Femur (tissue), 1 donor: Measurements from ENCODE around the gene SEMA5A.
"Not testable (repeated sequence)": the region's sequence is repeated elsewhere in the genome, so short reads cannot be mapped to it uniquely, and the experiment has no call there.

ENCODE experiments used
- DNase-seq: peaks from one replicate; pipeline ENCODE4 v3.0.0-alpha.2; 2017

Gene SEMA5A

GRCh38 chr5:9390113-9390512 lies 155.8 kb downstream of the SEMA5A start:
- no peak for DNase-seq

DNA sequence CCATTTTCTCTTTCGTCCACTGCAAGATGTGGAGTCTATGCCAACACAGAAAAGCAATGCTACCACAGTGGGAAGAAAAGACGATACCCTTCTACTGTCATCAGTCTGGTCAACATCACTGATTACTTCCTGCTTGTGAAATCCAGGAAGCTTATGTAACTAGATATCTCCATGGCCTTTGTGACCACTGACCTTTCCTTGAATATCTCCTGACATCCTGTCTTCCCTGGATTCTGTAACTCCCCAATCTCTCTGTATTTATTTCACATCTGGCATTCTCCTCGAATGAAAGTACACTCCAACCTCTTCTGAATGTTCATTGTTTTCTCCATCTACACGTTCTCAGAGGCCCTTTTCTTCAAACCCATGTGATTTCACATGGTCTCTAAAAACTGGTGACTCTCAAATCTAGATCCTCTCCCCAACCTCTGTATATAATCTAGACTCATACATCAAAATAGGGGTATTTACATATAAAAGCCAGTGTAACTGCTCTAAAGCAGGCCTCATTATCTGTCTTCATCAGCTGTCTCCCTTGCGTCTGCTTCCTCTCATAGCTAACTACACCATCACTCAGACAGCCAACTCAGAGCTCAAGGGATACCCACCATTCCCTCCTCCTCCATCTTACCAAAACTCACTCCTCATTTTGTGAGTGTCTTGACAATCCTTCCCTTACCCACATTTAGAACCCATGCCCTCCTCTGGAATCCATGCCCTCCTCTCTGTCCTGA lies 156.8 kb downstream of the SEMA5A start:
- no peak for DNase-seq

- DNase-seq, result no peak
Observed at GRCh38 chr5:9387879-9388278, 158.0 kb downstream of the SEMA5A start.

GRCh38 chr5:9386945-9387344 lies 158.9 kb downstream of the SEMA5A start:
- DNase-seq, result no peak

DNA sequence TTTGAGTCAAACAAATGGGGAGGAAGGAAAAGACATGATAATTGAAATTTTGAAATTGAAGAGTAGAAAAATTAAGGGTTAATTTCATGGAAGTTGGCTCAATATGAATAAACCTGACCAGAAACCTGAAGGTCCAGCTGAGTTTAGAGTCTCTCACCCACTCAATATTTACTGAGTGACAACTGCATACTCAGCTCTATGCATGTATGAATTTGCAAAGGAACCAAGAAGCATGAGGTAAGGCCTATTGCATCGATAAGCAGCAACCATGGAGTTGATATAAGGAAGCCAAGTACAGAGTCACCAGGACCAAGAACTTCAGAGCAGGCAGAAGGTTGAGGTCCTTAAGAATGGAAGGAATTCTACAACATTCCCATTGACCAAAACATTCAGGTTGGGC lies 163.4 kb downstream of the SEMA5A start:
- no peak for DNase-seq

DNA sequence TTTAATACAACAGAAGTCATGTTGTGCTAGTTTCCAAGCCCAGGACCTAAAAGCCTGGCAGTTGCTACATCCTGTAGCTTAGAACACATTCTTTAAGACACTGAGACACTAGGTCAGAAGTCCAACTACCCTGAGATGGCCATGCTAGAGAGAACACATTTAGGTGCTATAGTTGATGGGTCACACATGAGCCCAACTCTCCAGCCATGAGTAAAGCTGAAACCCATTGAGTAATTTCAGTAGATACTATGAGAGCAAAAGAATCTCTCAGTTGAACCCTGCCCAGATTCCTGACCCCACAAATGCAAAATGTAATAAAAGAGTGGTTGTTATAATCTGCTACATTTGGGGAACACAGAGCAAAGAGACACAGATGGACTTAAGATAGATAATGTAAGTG lies 164.4 kb downstream of the SEMA5A start:
- DNase-seq, result no peak

DNA sequence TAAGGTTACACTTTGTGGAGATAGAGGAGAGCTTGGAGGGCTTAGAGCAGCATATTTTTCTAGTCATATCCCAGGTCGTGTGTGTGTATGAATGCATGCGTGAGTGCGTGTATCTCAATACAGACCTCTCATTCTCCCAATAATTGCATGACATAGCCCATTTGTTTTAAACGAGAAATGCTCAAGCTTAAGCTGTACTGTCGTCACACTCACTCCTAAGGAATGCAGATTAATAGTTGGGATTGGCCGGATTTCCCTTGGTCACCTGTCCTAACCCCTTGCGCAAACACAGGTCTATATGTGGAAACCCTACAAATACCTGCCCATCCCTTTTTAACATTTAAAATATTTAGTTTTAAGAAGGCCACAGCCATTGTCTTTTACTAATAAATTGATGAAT lies 165.8 kb downstream of the SEMA5A start:
- DNase-seq, result no peak

GRCh38 chr5:9376363-9377117 lies 169.3 kb downstream of the SEMA5A start:
- no peak for DNase-seq

DNA sequence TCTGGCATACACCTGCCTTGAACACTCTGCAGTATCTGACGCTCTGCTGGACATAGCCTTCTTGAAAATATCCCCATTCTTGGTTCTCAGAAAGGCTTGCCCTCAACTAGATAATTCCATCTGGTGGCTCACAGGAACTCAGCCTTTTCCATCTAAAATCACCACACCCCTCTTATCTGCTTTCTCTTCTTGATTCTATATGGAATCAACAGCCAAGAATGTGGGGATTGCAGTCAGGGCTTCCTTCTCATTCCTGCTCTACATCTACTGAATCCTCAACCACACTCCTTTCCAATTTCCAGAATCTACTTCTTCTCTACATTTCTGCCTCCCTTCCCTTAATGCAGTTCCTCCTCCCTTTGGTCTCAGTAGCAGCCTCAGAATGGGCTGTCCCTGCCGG lies 170.1 kb downstream of the SEMA5A start:
- no peak for DNase-seq

- no peak for DNase-seq
Observed at GRCh38 chr5:9374025-9374424, 171.8 kb downstream of the SEMA5A start.

DNA sequence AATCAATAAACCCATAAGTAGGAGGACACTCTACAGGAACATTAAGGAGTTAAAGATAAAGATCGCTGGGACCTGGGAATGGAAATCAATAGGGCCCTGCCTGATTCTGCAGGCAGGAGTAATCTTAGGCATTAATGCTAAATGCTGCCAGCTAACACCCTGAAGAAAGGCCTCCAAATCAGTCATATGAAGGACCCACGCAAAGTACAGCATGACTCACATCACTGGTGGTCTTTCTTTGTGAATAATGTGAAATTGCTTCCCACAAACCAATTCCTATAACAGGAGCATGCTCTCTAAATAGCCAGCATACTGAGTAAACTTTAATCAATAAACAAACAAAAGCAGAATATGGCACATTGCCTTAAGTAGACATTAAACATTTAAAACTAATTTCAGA lies 172.3 kb downstream of the SEMA5A start:
- no peak for DNase-seq

DNA sequence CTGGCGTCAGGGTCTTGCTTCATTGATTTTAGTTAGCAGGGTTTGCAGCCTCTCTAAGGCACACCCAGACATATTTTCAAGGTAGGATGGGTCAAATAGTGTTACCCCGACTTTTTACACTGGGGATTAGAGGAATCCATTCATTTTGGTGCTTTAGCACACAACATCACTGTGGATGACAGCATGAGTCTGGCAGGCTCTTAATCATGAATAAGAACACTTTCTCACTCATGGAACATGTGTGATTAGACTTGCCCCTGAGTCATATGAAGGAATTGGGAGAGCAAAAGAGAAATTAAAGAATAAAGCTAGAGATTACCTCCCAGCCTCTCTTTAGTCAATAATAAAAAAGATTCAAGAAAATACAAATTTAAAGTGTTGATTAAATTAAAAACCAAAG lies 175.6 kb downstream of the SEMA5A start:
- DNase-seq, result no peak

- DNase-seq, result no peak
Observed at GRCh38 chr5:9365512-9365911, 180.4 kb downstream of the SEMA5A start.

DNA sequence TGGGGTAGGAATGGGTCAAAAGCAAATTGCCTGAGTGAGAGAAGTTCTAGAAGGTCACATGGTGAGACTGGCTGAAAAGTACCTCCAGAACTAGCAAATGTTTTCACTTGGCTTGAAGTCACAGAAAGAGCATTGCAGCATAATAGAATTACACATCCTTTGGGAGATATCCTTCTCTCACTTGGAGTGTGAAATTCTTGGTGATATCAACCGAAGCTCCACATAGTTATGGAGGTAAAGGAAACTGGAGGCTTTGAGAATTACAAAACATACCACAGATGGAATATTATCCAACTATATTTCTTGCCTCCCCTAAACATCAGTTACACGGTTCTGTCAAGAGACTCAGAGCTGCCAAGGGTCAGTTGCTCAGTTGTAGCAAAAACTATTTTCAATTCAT lies 182.4 kb downstream of the SEMA5A start:
- DNase-seq, result no peak

GRCh38 chr5:9363026-9363425 lies 182.8 kb downstream of the SEMA5A start:
- DNase-seq, result no peak

DNA sequence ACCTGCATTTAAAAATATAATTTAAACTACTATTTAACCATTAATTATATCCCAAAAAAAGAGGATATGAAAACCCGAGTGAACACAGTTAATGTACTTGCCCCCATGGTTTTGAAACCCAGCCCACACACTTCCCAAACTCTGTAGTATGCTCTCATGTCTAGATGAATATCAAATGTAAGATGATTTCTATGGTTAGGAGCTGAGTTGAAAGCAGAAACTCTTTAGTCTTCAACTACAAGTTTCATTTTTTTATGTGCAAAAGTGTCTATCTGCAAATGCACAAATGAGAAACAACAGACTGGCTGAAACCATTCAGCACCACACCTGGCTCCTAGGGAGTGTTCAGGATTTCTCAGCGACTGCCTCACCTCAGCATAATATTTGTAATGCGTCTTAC lies 183.3 kb downstream of the SEMA5A start:
- DNase-seq, result no peak

GRCh38 chr5:9361835-9362234 lies 184.0 kb downstream of the SEMA5A start:
- no peak for DNase-seq

DNA sequence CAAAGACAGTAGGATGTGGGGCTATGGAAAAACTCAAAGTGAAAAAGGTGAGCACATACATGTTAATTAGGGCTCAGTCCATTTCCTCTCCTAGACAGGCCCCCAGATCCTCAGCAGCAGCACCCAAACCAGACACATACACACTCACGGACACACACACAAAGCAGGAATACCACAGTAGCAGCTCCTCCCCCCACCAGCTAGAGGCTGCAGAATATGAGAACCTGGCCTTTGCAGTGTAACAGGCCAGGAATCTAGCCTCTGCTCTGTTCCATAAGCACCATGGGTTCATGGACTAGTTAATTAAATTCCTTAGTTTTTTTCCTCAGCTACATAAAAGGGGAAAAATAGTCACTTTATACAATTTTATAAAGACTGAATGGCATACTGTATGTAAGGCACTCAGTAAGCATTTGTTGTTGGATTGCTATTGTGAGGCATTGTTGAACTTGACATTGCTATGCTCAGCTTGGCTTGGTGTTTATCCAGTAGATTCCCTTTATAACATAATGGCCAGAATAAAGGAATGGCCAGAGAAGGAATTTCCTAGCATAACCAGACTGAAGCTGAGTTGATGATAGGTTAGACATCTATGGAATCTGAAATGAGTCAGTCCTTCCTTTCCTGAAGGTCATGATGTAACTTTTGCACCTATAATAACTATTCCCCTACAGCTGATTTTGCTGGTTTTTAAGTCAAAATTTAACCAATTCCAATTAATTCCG lies 186.8 kb downstream of the SEMA5A start:
- no peak for DNase-seq

- no peak for DNase-seq
Observed at GRCh38 chr5:9356351-9356825, 189.5 kb downstream of the SEMA5A start.

DNA sequence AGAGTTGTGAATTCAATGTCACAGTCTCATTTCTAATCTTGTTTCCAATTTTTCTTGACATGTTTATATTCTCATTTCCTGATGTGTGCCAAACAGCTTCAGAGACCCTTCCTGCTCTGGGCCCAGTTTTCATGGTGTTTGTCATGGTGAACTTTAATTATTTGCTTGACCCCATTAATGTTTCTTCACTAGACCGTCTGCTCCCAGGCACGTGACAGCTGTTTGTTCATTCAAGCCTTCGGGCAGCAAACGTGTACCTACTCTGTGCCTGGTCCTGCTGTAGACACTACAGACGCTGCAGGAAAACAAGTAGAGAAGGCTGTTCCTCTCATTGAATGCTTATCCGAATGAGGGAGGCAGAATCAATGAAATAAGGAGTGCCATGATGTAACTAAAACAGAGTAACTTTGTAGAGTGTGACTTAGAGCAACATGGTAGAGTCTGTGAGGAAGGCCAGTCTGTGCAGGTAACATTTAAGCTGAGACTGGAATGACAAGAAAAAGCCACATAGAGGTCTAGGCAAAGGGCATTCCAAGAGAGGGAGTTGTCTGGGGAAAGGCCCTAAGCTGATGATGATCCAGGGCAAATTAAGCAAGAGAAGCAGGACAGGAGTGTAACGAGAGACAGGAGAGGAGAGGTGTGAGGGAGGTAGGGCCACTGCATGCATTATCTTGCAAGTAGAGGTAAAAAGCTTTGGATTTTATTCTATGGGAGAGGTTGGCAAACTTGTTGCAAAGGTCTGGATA lies 191.4 kb downstream of the SEMA5A start:
- no peak for DNase-seq

GRCh38 chr5:9353048-9353447 lies 192.8 kb downstream of the SEMA5A start:
- not testable (repeated sequence) for DNase-seq

- no peak for DNase-seq
Observed at GRCh38 chr5:9351546-9351945, 194.3 kb downstream of the SEMA5A start.

- DNase-seq, result no peak
Observed at GRCh38 chr5:9350301-9350797, 195.5 kb downstream of the SEMA5A start.
